ENCODE measurements around the gene MYL5. TPM values are rescaled to one million over a fixed set of nuclear protein-coding genes. Genes with fewer than 3 reads are reported as not detected.
A peak's percentile ranks its signal among the peaks of the same experiment; 100 is the strongest.

Gene MYL5
- total and polyA plus RNA-seq, 2 of the 13 experiments (the other 11 are each of a cell fraction or from before 2014, with no cell fraction given) = 6.5 to 16.0 TPM

GRCh38 chr4:677431-678293 lies 3.3 kb downstream of the MYL5 start (continued):
- TF ChIP-seq, protein P1, sequence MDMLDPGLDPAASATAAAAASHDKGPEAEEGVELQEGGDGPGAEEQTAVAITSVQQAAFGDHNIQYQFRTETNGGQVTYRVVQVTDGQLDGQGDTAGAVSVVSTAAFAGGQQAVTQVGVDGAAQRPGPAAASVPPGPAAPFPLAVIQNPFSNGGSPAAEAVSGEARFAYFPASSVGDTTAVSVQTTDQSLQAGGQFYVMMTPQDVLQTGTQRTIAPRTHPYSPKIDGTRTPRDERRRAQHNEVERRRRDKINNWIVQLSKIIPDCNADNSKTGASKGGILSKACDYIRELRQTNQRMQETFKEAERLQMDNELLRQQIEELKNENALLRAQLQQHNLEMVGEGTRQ (IDR thresholded peaks at IDR 0.05; ENCODE audit: low read depth, low read length) = no peak
- TF ChIP-seq, protein P1 (CRISPR knock-in tag; IDR thresholded peaks at IDR 0.05; ENCODE audit: borderline replicate concordance) = no peak
- TF ChIP-seq LCORL (IDR thresholded peaks at IDR 0.05) (no peak), LCORL (CRISPR knock-in tag; IDR thresholded peaks at IDR 0.05) (no peak), FOSL2 (CRISPR knock-in tag; IDR thresholded peaks at IDR 0.05) (peak; percentile 54), MED8 (CRISPR knock-in tag; IDR thresholded peaks at IDR 0.05; ENCODE audit: insufficient replicate concordance) (peak; percentile 60), TFAP4 (IDR thresholded peaks at IDR 0.05; ENCODE audit: borderline replicate concordance, low read depth) (no peak), HDAC6 (IDR thresholded peaks at IDR 0.05; ENCODE audit: low read depth, low read length) (no peak), CCDC6 (CRISPR knock-in tag; IDR thresholded peaks at IDR 0.05) (no peak), ZKSCAN5 (CRISPR knock-in tag; IDR thresholded peaks at IDR 0.05) (no peak), ZNF552 (CRISPR knock-in tag; IDR thresholded peaks at IDR 0.05; ENCODE audit: borderline replicate concordance) (no peak), PRDM10 (CRISPR knock-in tag; IDR thresholded peaks at IDR 0.05; ENCODE audit: low read depth) (no peak), ZNF567 (CRISPR knock-in tag; IDR thresholded peaks at IDR 0.05; ENCODE audit: borderline replicate concordance) (no peak), SRSF9 (IDR thresholded peaks at IDR 0.05; ENCODE audit: borderline replicate concordance, insufficient read depth, low read depth, low read length, poor library complexity, severe bottlenecking) (no peak), CREM (IDR thresholded peaks at IDR 0.05) (no peak), CREM (CRISPR knock-in tag; IDR thresholded peaks at IDR 0.05) (no peak)
- TF ChIP-seq, protein P2, sequence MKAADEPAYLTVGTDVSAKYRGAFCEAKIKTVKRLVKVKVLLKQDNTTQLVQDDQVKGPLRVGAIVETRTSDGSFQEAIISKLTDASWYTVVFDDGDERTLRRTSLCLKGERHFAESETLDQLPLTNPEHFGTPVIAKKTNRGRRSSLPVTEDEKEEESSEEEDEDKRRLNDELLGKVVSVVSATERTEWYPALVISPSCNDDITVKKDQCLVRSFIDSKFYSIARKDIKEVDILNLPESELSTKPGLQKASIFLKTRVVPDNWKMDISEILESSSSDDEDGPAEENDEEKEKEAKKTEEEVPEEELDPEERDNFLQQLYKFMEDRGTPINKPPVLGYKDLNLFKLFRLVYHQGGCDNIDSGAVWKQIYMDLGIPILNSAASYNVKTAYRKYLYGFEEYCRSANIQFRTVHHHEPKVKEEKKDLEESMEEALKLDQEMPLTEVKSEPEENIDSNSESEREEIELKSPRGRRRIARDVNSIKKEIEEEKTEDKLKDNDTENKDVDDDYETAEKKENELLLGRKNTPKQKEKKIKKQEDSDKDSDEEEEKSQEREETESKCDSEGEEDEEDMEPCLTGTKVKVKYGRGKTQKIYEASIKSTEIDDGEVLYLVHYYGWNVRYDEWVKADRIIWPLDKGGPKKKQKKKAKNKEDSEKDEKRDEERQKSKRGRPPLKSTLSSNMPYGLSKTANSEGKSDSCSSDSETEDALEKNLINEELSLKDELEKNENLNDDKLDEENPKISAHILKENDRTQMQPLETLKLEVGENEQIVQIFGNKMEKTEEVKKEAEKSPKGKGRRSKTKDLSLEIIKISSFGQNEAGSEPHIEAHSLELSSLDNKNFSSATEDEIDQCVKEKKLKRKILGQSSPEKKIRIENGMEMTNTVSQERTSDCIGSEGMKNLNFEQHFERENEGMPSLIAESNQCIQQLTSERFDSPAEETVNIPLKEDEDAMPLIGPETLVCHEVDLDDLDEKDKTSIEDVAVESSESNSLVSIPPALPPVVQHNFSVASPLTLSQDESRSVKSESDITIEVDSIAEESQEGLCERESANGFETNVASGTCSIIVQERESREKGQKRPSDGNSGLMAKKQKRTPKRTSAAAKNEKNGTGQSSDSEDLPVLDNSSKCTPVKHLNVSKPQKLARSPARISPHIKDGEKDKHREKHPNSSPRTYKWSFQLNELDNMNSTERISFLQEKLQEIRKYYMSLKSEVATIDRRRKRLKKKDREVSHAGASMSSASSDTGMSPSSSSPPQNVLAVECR (CRISPR knock-in tag; IDR thresholded peaks at IDR 0.05; ENCODE audit: borderline replicate concordance) = peak; percentile 27; the same call in 1 of the 2 replicates
